ENCODE data around the gene ZNF426.

DNA sequence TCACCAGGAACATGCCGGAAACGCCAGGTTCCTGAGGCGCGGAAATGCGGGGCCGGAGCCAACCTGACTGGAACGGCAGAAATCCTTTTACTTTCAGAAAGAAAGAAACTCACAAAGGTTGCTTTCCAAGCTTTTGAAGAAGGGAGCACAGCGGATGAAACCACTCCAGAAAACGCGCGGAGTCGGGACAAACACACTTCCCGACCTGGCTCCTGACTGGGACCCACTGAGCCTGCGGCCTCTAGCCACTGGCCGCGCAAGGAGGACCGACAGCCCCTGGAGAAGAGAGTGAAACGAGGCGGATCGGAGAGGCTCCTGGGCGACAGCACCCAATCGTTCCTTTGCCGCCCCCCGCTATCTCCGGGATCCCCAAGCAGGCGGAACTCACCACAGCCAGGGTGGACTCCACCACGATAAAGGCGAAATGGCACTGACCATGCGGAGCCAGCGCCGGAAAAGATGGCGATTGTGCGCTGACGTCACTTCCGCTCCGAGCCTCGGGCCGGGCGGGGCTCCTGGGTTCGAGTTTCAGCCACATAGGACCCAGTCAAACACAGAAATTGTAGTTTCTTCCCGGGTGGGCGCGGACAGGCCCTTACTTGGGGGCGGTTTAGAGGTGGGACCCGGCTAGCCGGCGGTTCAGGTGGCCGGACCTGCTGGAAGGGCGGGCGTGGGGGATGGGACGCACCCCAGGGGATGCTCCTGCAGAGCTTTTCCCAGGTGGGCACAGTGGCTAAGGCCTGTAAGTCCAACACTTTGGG is 45.8 kb upstream of the ZNF426 start, which contains the start of gene ZNF121:
- TF ChIP-seq, protein P1, sequence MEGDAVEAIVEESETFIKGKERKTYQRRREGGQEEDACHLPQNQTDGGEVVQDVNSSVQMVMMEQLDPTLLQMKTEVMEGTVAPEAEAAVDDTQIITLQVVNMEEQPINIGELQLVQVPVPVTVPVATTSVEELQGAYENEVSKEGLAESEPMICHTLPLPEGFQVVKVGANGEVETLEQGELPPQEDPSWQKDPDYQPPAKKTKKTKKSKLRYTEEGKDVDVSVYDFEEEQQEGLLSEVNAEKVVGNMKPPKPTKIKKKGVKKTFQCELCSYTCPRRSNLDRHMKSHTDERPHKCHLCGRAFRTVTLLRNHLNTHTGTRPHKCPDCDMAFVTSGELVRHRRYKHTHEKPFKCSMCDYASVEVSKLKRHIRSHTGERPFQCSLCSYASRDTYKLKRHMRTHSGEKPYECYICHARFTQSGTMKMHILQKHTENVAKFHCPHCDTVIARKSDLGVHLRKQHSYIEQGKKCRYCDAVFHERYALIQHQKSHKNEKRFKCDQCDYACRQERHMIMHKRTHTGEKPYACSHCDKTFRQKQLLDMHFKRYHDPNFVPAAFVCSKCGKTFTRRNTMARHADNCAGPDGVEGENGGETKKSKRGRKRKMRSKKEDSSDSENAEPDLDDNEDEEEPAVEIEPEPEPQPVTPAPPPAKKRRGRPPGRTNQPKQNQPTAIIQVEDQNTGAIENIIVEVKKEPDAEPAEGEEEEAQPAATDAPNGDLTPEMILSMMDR (conservative IDR thresholded peaks at IDR 0.05; ENCODE audit: low read length): no peak
- TF ChIP-seq EZH2phosphoT487 (IDR thresholded peaks at IDR 0.05; ENCODE audit: borderline replicate concordance, low read depth, low read length): no peak
